Liver (tissue), 9 donors: Measurements from ENCODE around the gene KANSL3. TPM values are rescaled to one million over a fixed set of nuclear protein-coding genes. Genes with fewer than 3 reads are reported as not detected.

ENCODE experiments used
- DNase-seq: peaks from one replicate; pipeline ENCODE4 v3.0.0-alpha.2; 2017; ENCODE audit warnings: low spot score
- H3K27ac ChIP-seq, 2 donors: one replicate each; pipeline ENCODE4 v1.7.0; 2013; ENCODE audit warnings: inconsistent platforms in 2 of 2, low read length in 2 of 2, control low read depth in 1 of 2, low read depth in 1 of 2, mild to moderate bottlenecking in 1 of 2
- H3K27me3 ChIP-seq, 4 donors: one replicate each; pipeline versions ENCODE4 v1.6.1 to v1.7.0; 2013; ENCODE audit warnings: low read length in 3 of 4, inconsistent platforms in 1 of 4, mild to moderate bottlenecking in 1 of 4, moderate library complexity in 1 of 4; ENCODE audit not compliant: control insufficient read depth in 4 of 4, insufficient read depth in 4 of 4
- H3K36me3 ChIP-seq, 4 donors: one replicate each; pipeline versions ENCODE4 v1.6.1 to v1.7.0; 2013; ENCODE audit warnings: low read length in 3 of 4, mild to moderate bottlenecking in 3 of 4, low read depth in 1 of 4, moderate library complexity in 1 of 4; ENCODE audit not compliant: control insufficient read depth in 4 of 4, insufficient read depth in 3 of 4
- H3K4me1 ChIP-seq, 4 donors: one replicate each; pipeline versions ENCODE4 v1.6.1 to v1.7.0; 2013; ENCODE audit warnings: low read length in 3 of 4, mild to moderate bottlenecking in 3 of 4, moderate library complexity in 1 of 4; ENCODE audit not compliant: control insufficient read depth in 4 of 4, insufficient read depth in 4 of 4
- H3K4me3 ChIP-seq, 3 donors: one replicate each; pipeline versions ENCODE4 v1.6.1 to v1.7.0; 2013; ENCODE audit warnings: low read length in 3 of 3, control low read depth in 1 of 3, low read depth in 1 of 3, mild to moderate bottlenecking in 1 of 3
- H3K9ac ChIP-seq, 2 donors: one replicate each; pipeline ENCODE4 v1.7.0; 2013; ENCODE audit warnings: low read length in 2 of 2, mild to moderate bottlenecking in 2 of 2, moderate library complexity in 2 of 2, control low read depth in 1 of 2, low read depth in 1 of 2
- H3K9me3 ChIP-seq, 4 donors: one replicate each; pipeline versions ENCODE4 v1.6.1 to v1.7.0; 2013; ENCODE audit warnings: low read length in 3 of 4; ENCODE audit not compliant: control insufficient read depth in 4 of 4
- ATF3 ChIP-seq: IDR thresholded peaks from 2 replicates; pipeline ENCODE4 v1.6.1; 2016; ENCODE audit warnings: antibody characterized with exemption
- EGR1 ChIP-seq, 2 donors: IDR thresholded peaks; 2 replicates each; pipeline ENCODE4 v1.6.1; 2016 to 2018; ENCODE audit warnings: antibody characterized with exemption in 2 of 2, low read depth in 2 of 2
- FOXA1 ChIP-seq: IDR thresholded peaks from 2 replicates; pipeline ENCODE4 v1.6.1; 2016; ENCODE audit warnings: antibody characterized with exemption
- FOXA2 ChIP-seq: IDR thresholded peaks from 2 replicates; pipeline ENCODE4 v1.6.1; 2016; ENCODE audit warnings: antibody characterized with exemption
- GABPA ChIP-seq, 2 donors: IDR thresholded peaks in 1 of 2; conservative IDR thresholded peaks in 1 of 2; 2 replicates each; pipeline ENCODE4 v1.6.1; 2016; ENCODE audit warnings: antibody characterized with exemption in 2 of 2, mild to moderate bottlenecking in 1 of 2, moderate library complexity in 1 of 2
- HNF4A ChIP-seq, 2 donors: conservative IDR thresholded peaks; 2 replicates each; pipeline ENCODE4 v1.6.1; 2016; ENCODE audit warnings: antibody characterized with exemption in 2 of 2, mild to moderate bottlenecking in 2 of 2
- HNF4G ChIP-seq: IDR thresholded peaks from 2 replicates; pipeline ENCODE4 v1.6.1; 2016; ENCODE audit warnings: antibody characterized with exemption
- JUND ChIP-seq, 2 donors: IDR thresholded peaks; 2 replicates each; pipeline ENCODE4 v1.6.1; 2016; ENCODE audit warnings: antibody characterized with exemption in 2 of 2
- MAX ChIP-seq: IDR thresholded peaks from 2 replicates; pipeline ENCODE4 v1.6.1; 2016; ENCODE audit warnings: antibody characterized with exemption
- NR2F2 ChIP-seq: IDR thresholded peaks from 2 replicates; pipeline ENCODE4 v1.6.1; 2016; ENCODE audit warnings: antibody characterized with exemption
- RAD21 ChIP-seq, 2 donors: IDR thresholded peaks; 2 replicates each; pipeline ENCODE4 v1.6.1; 2016; ENCODE audit warnings: antibody characterized with exemption in 2 of 2, mild to moderate bottlenecking in 2 of 2
- REST ChIP-seq: IDR thresholded peaks from 2 replicates; pipeline ENCODE4 v1.6.1; 2016; ENCODE audit warnings: antibody characterized with exemption, mild to moderate bottlenecking
- RXRA ChIP-seq, 2 donors: IDR thresholded peaks; 2 replicates each; pipeline ENCODE4 v1.6.1; 2017 to 2018; ENCODE audit warnings: antibody characterized with exemption in 2 of 2, mild to moderate bottlenecking in 1 of 2
- SP1 ChIP-seq: IDR thresholded peaks from 2 replicates; pipeline ENCODE4 v1.6.1; 2018; ENCODE audit warnings: antibody characterized with exemption, mild to moderate bottlenecking
- TAF1 ChIP-seq: conservative IDR thresholded peaks from 2 replicates; pipeline ENCODE4 v1.6.1; 2016; ENCODE audit warnings: antibody characterized with exemption, mild to moderate bottlenecking
- YY1 ChIP-seq: IDR thresholded peaks from 2 replicates; pipeline ENCODE4 v1.6.1; 2016; ENCODE audit warnings: antibody characterized with exemption, mild to moderate bottlenecking
- WGBS: extraction: QIAGEN DNeasy Blood & Tissue Kit; methylation state at CpG from one replicate; pipeline ENCODE4 v1.1.7; 2013; 5-methylcytosine and 5-hydroxymethylcytosine counted together
- polyA plus RNA-seq, 2 donors: library from polyadenylated mRNA; stranded (reverse) in 1 of 2; unstranded in 1 of 2; fragments of 200-250 nt in 1 of 2; fragments of >200 nt in 1 of 2; fragmentation: Nextera tagmentation in 1 of 2; extraction: Ambion mirVana in 1 of 2; gene quantifications; one replicate each; pipeline versions ENCODE4 v1.2.1 to v1.2.3, GENCODE V29; 2013 to 2015
- total RNA-seq, 2 donors: library from RNA; depleted of rRNA; stranded (reverse); fragments of >200 nt; gene quantifications; one replicate each; pipeline ENCODE4 v1.2.3, GENCODE V29; 2014
- TF ChIP-seq, protein P1 (sequence below): fragments of 150-350 bp; IDR thresholded peaks from 2 replicates; pipeline ENCODE4 v1.5.1; 2017; ENCODE audit warnings: improper control_type of control experiment, low read depth, low read length; ENCODE audit not compliant: missing input control
- TF ChIP-seq, protein P2 (sequence below): IDR thresholded peaks from 2 replicates; pipeline ENCODE4 v1.6.1; 2016; ENCODE audit warnings: antibody characterized with exemption
- donor health status: healthy.
- donor health status: healthy.
- donor health status: healthy.
- donor health status: healthy.
- donor health status: healthy.

The KANSL3 gene
- total and polyA plus RNA-seq, 4 donors: 8.3 to 30.5 (median 18.6) TPM

DNA sequence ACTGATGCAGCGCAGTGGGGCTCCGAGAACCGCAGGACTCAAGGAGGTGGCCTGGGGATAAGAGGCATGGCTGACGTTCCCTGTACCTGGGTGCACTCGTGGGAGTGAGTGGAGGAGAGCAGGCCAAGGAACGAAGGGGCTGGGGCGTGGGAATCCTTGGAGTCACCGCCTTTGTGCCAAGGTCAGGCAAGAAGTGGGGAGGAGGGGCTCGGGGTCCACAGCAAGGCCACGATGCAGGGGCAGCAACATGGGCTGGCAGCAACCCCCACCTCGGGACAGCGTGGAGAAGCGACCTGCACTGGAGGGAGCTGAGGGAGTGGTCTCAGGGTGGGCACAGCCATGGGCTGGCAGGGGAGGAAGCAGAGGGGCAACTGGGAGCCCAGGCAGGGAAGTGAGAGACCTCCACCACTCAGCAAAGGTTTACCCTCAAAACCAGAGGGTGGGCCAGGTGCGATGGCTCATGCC, 82.9 kb downstream of the KANSL3 start:
- Histone ChIP-seq H3K9me3 (no peaks in the 10 kb centered on the region), H3K36me3 (peaks cover 0 to 3% (median 1%) of the 10 kb centered on the region in 4 donors), H3K9ac (no peak overlapping the region), H3K27me3 (no peaks in the 10 kb centered on the region), H3K4me1 (peaks cover 6 to 41% (median 25%) of the 10 kb centered on the region in 4 donors), H3K27ac (no peak overlapping the region), H3K4me3 (no peak overlapping the region)
- TF ChIP-seq, protein P1, sequence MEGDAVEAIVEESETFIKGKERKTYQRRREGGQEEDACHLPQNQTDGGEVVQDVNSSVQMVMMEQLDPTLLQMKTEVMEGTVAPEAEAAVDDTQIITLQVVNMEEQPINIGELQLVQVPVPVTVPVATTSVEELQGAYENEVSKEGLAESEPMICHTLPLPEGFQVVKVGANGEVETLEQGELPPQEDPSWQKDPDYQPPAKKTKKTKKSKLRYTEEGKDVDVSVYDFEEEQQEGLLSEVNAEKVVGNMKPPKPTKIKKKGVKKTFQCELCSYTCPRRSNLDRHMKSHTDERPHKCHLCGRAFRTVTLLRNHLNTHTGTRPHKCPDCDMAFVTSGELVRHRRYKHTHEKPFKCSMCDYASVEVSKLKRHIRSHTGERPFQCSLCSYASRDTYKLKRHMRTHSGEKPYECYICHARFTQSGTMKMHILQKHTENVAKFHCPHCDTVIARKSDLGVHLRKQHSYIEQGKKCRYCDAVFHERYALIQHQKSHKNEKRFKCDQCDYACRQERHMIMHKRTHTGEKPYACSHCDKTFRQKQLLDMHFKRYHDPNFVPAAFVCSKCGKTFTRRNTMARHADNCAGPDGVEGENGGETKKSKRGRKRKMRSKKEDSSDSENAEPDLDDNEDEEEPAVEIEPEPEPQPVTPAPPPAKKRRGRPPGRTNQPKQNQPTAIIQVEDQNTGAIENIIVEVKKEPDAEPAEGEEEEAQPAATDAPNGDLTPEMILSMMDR: no peak
- no peak for TF ChIP-seq JUND (IDR thresholded peaks at IDR 0.05)
- TF ChIP-seq NR2F2: no peak
- TF ChIP-seq YY1: no peak
- TF ChIP-seq HNF4G: no peak
- no peak for TF ChIP-seq GABPA (IDR thresholded peaks at IDR 0.05 in 1 of 2, conservative IDR thresholded peaks at IDR 0.05 in 1 of 2)
- TF ChIP-seq HNF4A (conservative IDR thresholded peaks at IDR 0.05): no peak
- TF ChIP-seq FOXA1: no peak
- no peak for TF ChIP-seq RXRA (IDR thresholded peaks at IDR 0.05)
- no peak for TF ChIP-seq EGR1 (IDR thresholded peaks at IDR 0.05; ENCODE audit: low read depth in 2 of 2)
- TF ChIP-seq REST: no peak
- TF ChIP-seq, protein P2, sequence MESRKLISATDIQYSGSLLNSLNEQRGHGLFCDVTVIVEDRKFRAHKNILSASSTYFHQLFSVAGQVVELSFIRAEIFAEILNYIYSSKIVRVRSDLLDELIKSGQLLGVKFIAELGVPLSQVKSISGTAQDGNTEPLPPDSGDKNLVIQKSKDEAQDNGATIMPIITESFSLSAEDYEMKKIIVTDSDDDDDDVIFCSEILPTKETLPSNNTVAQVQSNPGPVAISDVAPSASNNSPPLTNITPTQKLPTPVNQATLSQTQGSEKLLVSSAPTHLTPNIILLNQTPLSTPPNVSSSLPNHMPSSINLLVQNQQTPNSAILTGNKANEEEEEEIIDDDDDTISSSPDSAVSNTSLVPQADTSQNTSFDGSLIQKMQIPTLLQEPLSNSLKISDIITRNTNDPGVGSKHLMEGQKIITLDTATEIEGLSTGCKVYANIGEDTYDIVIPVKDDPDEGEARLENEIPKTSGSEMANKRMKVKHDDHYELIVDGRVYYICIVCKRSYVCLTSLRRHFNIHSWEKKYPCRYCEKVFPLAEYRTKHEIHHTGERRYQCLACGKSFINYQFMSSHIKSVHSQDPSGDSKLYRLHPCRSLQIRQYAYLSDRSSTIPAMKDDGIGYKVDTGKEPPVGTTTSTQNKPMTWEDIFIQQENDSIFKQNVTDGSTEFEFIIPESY: no peak
- no peak for TF ChIP-seq FOXA2
- TF ChIP-seq SP1: no peak
- no peak for TF ChIP-seq TAF1
- no peak for TF ChIP-seq ATF3
- TF ChIP-seq MAX: no peak
- TF ChIP-seq RAD21 (IDR thresholded peaks at IDR 0.05): no peak
- no peak for DNase-seq
- WGBS: 91% methylated on average over 14 of the region's 14 CpGs
